Stomach (tissue), 9 donors: ENCODE data around the gene DLGAP1. TPM values are rescaled to one million over a fixed set of nuclear protein-coding genes. Genes with fewer than 3 reads are reported as not detected.

Experiments
- DNase-seq, 2 donors: peaks; one replicate each; pipeline versions ENCODE4 v3.0.0 to v3.0.0-alpha.2; 2013 to 2019
- H3K27ac ChIP-seq, 5 donors: fragments of 200-600 bp in 4 of 5; sonication (generic) in 4 of 5; one replicate each; pipeline ENCODE4 v1.5.1; 2013 to 2019; ENCODE audit warnings: mild to moderate bottlenecking in 1 of 5, moderate library complexity in 1 of 5
- H3K27me3 ChIP-seq, 3 donors: fragments of 200-600 bp; sonication (generic); one replicate each; pipeline ENCODE4 v1.5.1; 2017 to 2019; ENCODE audit warnings: mixed run types in 1 of 3
- H3K36me3 ChIP-seq, 4 donors: fragments of 200-600 bp; sonication (generic); 1 replicate in 3 of 4; 2 replicates in 1 of 4; pipeline ENCODE4 v1.5.1; 2016 to 2019
- H3K4me1 ChIP-seq, 4 donors: fragments of 200-600 bp; sonication (generic); one replicate each; pipeline ENCODE4 v1.5.1; 2016 to 2019
- H3K4me3 ChIP-seq, 4 donors: fragments of 200-600 bp; sonication (generic) in 3 of 4; one replicate each; pipeline ENCODE4 v1.5.1; 2016 to 2019; ENCODE audit warnings: mild to moderate bottlenecking in 1 of 4
- H3K9me3 ChIP-seq, 4 donors: fragments of 200-600 bp; sonication (generic); one replicate each; pipeline ENCODE4 v1.5.1; 2016 to 2019
- CTCF ChIP-seq, 7 experiments: fragments of 450-650 bp in 4 of 7; fragments of 200-600 bp in 3 of 7; sonication (generic) in 3 of 7; IDR thresholded peaks; one replicate each; pipeline ENCODE4 v1.5.1; 2016 to 2019; ENCODE audit warnings: antibody characterized with exemption in 7 of 7, control low read depth in 2 of 7, mild to moderate bottlenecking in 1 of 7
- EP300 ChIP-seq: sonication (generic); formaldehyde crosslinking; IDR thresholded peaks from one replicate; pipeline ENCODE4 v1.6.1; 2017; ENCODE audit warnings: antibody characterized with exemption
- POLR2A ChIP-seq, 4 donors: fragments of 450-650 bp; IDR thresholded peaks; one replicate each; pipeline ENCODE4 v1.6.1; 2016; ENCODE audit warnings: antibody characterized with exemption in 4 of 4, control low read depth in 2 of 4, mild to moderate bottlenecking in 1 of 4, moderate library complexity in 1 of 4
- POLR2AphosphoS5 ChIP-seq, 3 donors: sonication (generic); formaldehyde crosslinking; IDR thresholded peaks; one replicate each; pipeline ENCODE4 v1.6.1; 2016; ENCODE audit warnings: antibody characterized with exemption in 3 of 3
- WGBS, 5 donors: extraction: QIAGEN DNeasy Blood & Tissue Kit in 3 of 5; methylation state at CpG; one replicate each; pipeline versions ENCODE4 v1.1.5 to v1.1.7; 2013 to 2018; 5-methylcytosine and 5-hydroxymethylcytosine counted together
- intact Hi-C: fragments of 100-400 bp; cut with DNase I; formaldehyde crosslinking; loops from one replicate; pipeline ENCODE4 v1.15.1; 2023; ENCODE audit warnings: low total_unique reads
- polyA plus RNA-seq, 3 donors: library from polyadenylated mRNA; stranded (reverse); fragments of 200-250 nt; gene quantifications; one replicate each; pipeline ENCODE4 v1.2.3, GENCODE V29; 2013
- total RNA-seq, 5 donors: library from RNA; depleted of rRNA; stranded (reverse); fragments of >200 nt; gene quantifications; one replicate each; pipeline versions ENCODE4 v1.1.0 to v1.2.3, GENCODE V29; 2014 to 2016
- donor health status: healthy with polysubstance abuse.
- donor health status: Bipolar disorder and iron deficiency.
- donor health status: healthy.

DLGAP1 gene
- total and polyA plus RNA-seq, 8 donors = 0.06 to 7.0 (median 1.3) TPM; not detected in 1

GRCh38 chr18:4093676-4094075 lies 361.4 kb downstream of the DLGAP1 start:
- H3K4me1 ChIP-seq = no peaks in the 10 kb centered on the region
- H3K27me3 ChIP-seq = no peaks in the 10 kb centered on the region
- TF ChIP-seq EP300 = no peak
- TF ChIP-seq POLR2A (IDR thresholded peaks at IDR 0.05) = no peak
- TF ChIP-seq POLR2AphosphoS5 (IDR thresholded peaks at IDR 0.05) = no peak
- no peak for TF ChIP-seq CTCF (IDR thresholded peaks at IDR 0.05)
- WGBS, 5 donors = 59 to 69% (median 64%) methylated on average over 2 of the region's 2 CpGs
- intact Hi-C loops = no loop called here
- DNase-seq = no peak
- H3K9me3 ChIP-seq = no peaks in the 10 kb centered on the region
- no peaks in the 10 kb centered on the region for H3K36me3 ChIP-seq
- no peak overlapping the region for H3K27ac ChIP-seq
- H3K4me3 ChIP-seq = no peak overlapping the region

GRCh38 chr18:4084382-4084900 lies 370.7 kb downstream of the DLGAP1 start:
- TF ChIP-seq POLR2AphosphoS5 (IDR thresholded peaks at IDR 0.05) (no peak), CTCF (IDR thresholded peaks at IDR 0.05) (no peak), EP300 (no peak), POLR2A (IDR thresholded peaks at IDR 0.05) (no peak)
- H3K27ac ChIP-seq = no peak overlapping the region
- H3K27me3 ChIP-seq = peaks cover 0 to 5% (median 0%) of the 10 kb centered on the region in 3 donors
- H3K36me3 ChIP-seq = no peaks in the 10 kb centered on the region
- H3K9me3 ChIP-seq = peaks cover 0 to 13% (median 5%) of the 10 kb centered on the region in 4 donors
- H3K4me3 ChIP-seq = no peak overlapping the region
- DNase-seq = no peak
- WGBS, 5 donors = 32 to 55% (median 39%) methylated on average over 3 of the region's 3 CpGs
- no peaks in the 10 kb centered on the region for H3K4me1 ChIP-seq
- intact Hi-C loops = no loop called here

- H3K4me3 ChIP-seq = no peak overlapping the region
- no peaks in the 10 kb centered on the region for H3K27me3 ChIP-seq
- no peaks in the 10 kb centered on the region for H3K36me3 ChIP-seq
- H3K9me3 ChIP-seq = no peaks in the 10 kb centered on the region
- TF ChIP-seq POLR2AphosphoS5 (IDR thresholded peaks at IDR 0.05) (no peak), POLR2A (IDR thresholded peaks at IDR 0.05) (no peak)
- intact Hi-C loops = no loop called here
- WGBS, 5 donors = 65 to 72% (median 67%) methylated on average over 4 of the region's 4 CpGs
- H3K27ac ChIP-seq = no peak overlapping the region
- DNase-seq = peak in 1 of 2 donors; percentile 22
- no peaks in the 10 kb centered on the region for H3K4me1 ChIP-seq
These were observed 376.9 kb downstream of the DLGAP1 start for GRCh38 chr18:4078246-4078645.

GRCh38 chr18:4077721-4078120 lies 377.4 kb downstream of the DLGAP1 start:
- no peak for TF ChIP-seq POLR2AphosphoS5 (IDR thresholded peaks at IDR 0.05)
- no peak for TF ChIP-seq POLR2A (IDR thresholded peaks at IDR 0.05)
- no peak for TF ChIP-seq CTCF (IDR thresholded peaks at IDR 0.05)
- TF ChIP-seq EP300 = no peak
- Histone ChIP-seq H3K9me3 (no peaks in the 10 kb centered on the region), H3K27ac (no peak overlapping the region)

GRCh38 chr18:4077204-4077603 lies 377.9 kb downstream of the DLGAP1 start:
- no peak overlapping the region for H3K27ac ChIP-seq
- H3K27me3 ChIP-seq = no peaks in the 10 kb centered on the region
- H3K9me3 ChIP-seq = no peaks in the 10 kb centered on the region
- TF ChIP-seq POLR2A (IDR thresholded peaks at IDR 0.05) = no peak
- TF ChIP-seq CTCF (IDR thresholded peaks at IDR 0.05) = no peak
- no peak for TF ChIP-seq POLR2AphosphoS5 (IDR thresholded peaks at IDR 0.05)
- no peak for TF ChIP-seq EP300
- H3K4me3 ChIP-seq = no peak overlapping the region
- DNase-seq = no peak
- intact Hi-C loops = no loop called here
- 44 to 89% (median 79%) methylated on average over 2 of the region's 2 CpGs for WGBS, 5 donors
- no peaks in the 10 kb centered on the region for H3K36me3 ChIP-seq
- H3K4me1 ChIP-seq = no peaks in the 10 kb centered on the region

More at GRCh38 chr18:4077721-4078120, 377.4 kb downstream of the DLGAP1 start:
- Histone ChIP-seq H3K4me1 (no peaks in the 10 kb centered on the region), H3K36me3 (no peaks in the 10 kb centered on the region), H3K4me3 (no peak overlapping the region), H3K27me3 (no peaks in the 10 kb centered on the region)
- no peak for DNase-seq
- WGBS, 5 donors = 35 to 57% (median 44%) methylated on average over 2 of the region's 2 CpGs
- intact Hi-C loops = no loop called here
